Effector memory CD4-positive, alpha-beta T cell (primary cell): ENCODE results near the gene MYH10.

Source experiments
- DNase-seq, 3 donors: peaks; one replicate each; pipeline ENCODE4 v3.0.0-alpha.2; 2020
- H3K27ac ChIP-seq: 2 replicates; pipeline ENCODE4 v1.7.0; 2013; ENCODE audit warnings: mild to moderate bottlenecking, low read length, moderate library complexity; ENCODE audit not compliant: insufficient read depth, poor library complexity, severe bottlenecking
- H3K27me3 ChIP-seq: replicated peaks from 2 replicates; pipeline ENCODE4 v1.7.0; 2013; ENCODE audit warnings: mild to moderate bottlenecking, low read length; ENCODE audit not compliant: insufficient read depth, control insufficient read depth, poor library complexity, severe bottlenecking
- H3K36me3 ChIP-seq: 2 replicates; pipeline ENCODE4 v1.7.0; 2013; ENCODE audit warnings: mild to moderate bottlenecking, low read length, moderate library complexity; ENCODE audit not compliant: control insufficient read depth, insufficient read depth
- H3K4me1 ChIP-seq: 2 replicates; pipeline ENCODE4 v1.7.0; 2013; ENCODE audit warnings: low read length, mild to moderate bottlenecking; ENCODE audit not compliant: control insufficient read depth, insufficient read depth, poor library complexity, severe bottlenecking
- H3K4me3 ChIP-seq: 2 replicates; pipeline ENCODE4 v1.7.0; 2013; ENCODE audit warnings: low read length, low read depth, mild to moderate bottlenecking; ENCODE audit not compliant: insufficient read depth, poor library complexity, severe bottlenecking
- H3K9me3 ChIP-seq: 2 replicates; pipeline ENCODE4 v1.7.0; 2013; ENCODE audit warnings: mild to moderate bottlenecking, low read length, moderate library complexity; ENCODE audit not compliant: control insufficient read depth

MYH10 gene

DNA sequence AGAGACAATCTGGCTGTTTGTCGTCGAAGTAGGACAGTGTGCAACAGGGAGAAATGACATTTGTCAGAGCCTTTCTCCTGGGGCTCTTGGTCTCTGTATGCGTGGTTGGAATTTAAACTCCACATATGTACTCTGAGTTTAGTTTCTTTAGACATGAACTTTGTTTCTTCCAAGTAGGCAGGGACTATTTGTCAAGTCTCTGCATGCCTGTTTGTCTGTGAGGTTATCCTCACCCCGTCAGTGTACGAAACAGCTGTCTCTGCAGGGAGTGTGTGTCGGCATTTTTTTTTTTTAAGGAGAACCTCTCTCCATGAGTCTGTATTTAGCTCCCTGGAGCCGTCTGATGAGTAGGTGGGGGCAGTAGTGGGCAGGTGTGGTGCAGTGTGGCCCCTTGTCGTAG lies 165.2 kb downstream of the MYH10 start:
- H3K36me3 ChIP-seq, result peaks cover 72% of the 10 kb centered on the region
- H3K4me3 ChIP-seq, result no peak overlapping the region
- no peaks in the 10 kb centered on the region for H3K27me3 ChIP-seq
- H3K4me1 ChIP-seq, result no peaks in the 10 kb centered on the region
- H3K9me3 ChIP-seq, result no peaks in the 10 kb centered on the region
- DNase-seq, result no peak
- H3K27ac ChIP-seq, result no peak overlapping the region

DNA sequence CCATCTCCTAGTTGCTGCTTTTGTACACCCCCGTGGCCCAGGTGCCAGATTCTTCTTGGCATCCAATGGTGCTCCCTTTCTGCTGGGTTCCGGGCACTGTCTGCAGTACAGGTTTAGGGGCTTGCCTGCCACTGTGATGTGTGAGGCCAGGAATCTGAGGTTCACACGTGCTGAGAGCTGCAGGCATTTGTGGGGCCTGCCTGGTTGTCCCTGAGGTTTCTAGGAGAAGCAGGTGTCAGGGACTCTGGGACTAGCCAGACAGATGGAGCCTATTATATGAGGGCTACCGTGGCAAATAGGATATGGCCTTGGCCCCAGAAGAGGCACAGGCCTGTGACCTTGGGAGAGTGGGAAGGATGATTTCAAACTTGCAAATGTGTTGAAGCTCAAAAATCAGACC lies 165.6 kb downstream of the MYH10 start:
- Histone ChIP-seq H3K9me3 (no peaks in the 10 kb centered on the region), H3K4me1 (no peaks in the 10 kb centered on the region), H3K4me3 (no peak overlapping the region), H3K36me3 (peaks cover 76% of the 10 kb centered on the region), H3K27me3 (no peaks in the 10 kb centered on the region), H3K27ac (no peak overlapping the region)
- DNase-seq, result no peak

GRCh38 chr17:8463099-8463498 lies 167.4 kb downstream of the MYH10 start:
- Histone ChIP-seq H3K36me3 (peaks cover 82% of the 10 kb centered on the region), H3K4me3 (no peak overlapping the region), H3K4me1 (no peaks in the 10 kb centered on the region), H3K9me3 (no peaks in the 10 kb centered on the region), H3K27ac (no peak overlapping the region), H3K27me3 (no peaks in the 10 kb centered on the region)
- DNase-seq, result no peak

DNA sequence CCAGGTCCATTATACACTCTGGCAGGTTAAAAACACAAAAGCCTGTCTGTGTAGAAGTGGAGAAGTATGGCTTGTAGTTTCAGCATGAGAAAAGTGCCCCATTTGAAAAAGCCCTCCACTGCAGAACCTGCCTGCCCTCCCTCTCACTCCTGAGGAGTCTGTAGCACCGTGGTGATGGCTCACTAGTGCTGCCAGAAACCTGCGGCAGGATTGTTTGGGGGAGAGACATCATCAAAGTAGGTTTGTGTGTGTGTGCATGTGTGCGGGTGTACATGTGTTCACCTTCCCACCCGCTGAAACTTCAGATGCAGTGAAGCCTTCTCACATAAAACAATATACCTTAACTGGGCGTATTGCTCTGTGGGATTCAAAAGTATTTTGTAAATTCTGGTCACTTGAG lies 168.0 kb downstream of the MYH10 start:
- peaks cover 82% of the 10 kb centered on the region for H3K36me3 ChIP-seq
- no peaks in the 10 kb centered on the region for H3K4me1 ChIP-seq
- no peaks in the 10 kb centered on the region for H3K27me3 ChIP-seq
- no peak overlapping the region for H3K27ac ChIP-seq
- H3K9me3 ChIP-seq, result no peaks in the 10 kb centered on the region
- H3K4me3 ChIP-seq, result no peak overlapping the region
- no peak for DNase-seq

- no peak overlapping the region for H3K4me3 ChIP-seq
- H3K4me1 ChIP-seq, result no peaks in the 10 kb centered on the region
- H3K27ac ChIP-seq, result no peak overlapping the region
- peaks cover 77% of the 10 kb centered on the region for H3K36me3 ChIP-seq
- H3K27me3 ChIP-seq, result no peaks in the 10 kb centered on the region
- no peaks in the 10 kb centered on the region for H3K9me3 ChIP-seq
- DNase-seq, result no peak
Observed at GRCh38 chr17:8459831-8460230, 170.7 kb downstream of the MYH10 start.

- H3K27ac ChIP-seq, result no peak overlapping the region
- no peaks in the 10 kb centered on the region for H3K4me1 ChIP-seq
- H3K36me3 ChIP-seq, result peaks cover 81% of the 10 kb centered on the region
- no peak overlapping the region for H3K4me3 ChIP-seq
- DNase-seq, result no peak
- no peaks in the 10 kb centered on the region for H3K9me3 ChIP-seq
- no peaks in the 10 kb centered on the region for H3K27me3 ChIP-seq
Observed at GRCh38 chr17:8459107-8459506, 171.4 kb downstream of the MYH10 start.

GRCh38 chr17:8458128-8458527 lies 172.4 kb downstream of the MYH10 start:
- H3K36me3 ChIP-seq, result peaks cover 77% of the 10 kb centered on the region
- no peaks in the 10 kb centered on the region for H3K9me3 ChIP-seq
- H3K4me1 ChIP-seq, result no peaks in the 10 kb centered on the region
- no peak overlapping the region for H3K27ac ChIP-seq
- no peak for DNase-seq
- H3K27me3 ChIP-seq, result no peaks in the 10 kb centered on the region
- no peak overlapping the region for H3K4me3 ChIP-seq

DNA sequence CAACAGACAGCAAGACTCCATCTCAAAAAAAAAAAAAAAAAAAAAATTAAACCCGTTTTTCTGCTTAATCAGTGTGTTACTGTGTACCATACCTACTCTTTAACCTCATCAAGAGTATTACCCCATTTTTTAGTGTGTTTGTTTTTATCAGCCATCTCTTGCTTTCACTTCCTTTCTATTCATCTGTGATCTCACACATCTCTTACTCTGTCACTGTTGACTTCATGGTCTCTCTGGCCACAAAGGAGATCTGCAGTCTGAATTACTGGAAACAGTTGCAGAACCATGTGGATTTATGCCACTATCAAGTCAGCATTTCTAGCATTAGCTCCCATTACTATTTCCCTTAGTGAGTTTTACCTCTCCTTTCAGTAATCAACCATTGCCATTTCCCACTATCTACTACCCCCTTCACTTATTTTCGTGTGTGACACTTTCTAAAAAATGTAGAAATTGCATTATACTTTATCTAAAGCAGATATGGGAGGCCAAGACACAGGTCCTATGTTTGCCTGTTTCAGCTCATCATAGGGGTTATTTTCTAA lies 174.8 kb downstream of the MYH10 start:
- H3K36me3 ChIP-seq, result peaks cover 69% of the 10 kb centered on the region
- DNase-seq, result no peak

GRCh38 chr17:8453326-8453725 lies 177.2 kb downstream of the MYH10 start:
- H3K9me3 ChIP-seq, result no peaks in the 10 kb centered on the region
- no peak for DNase-seq
- H3K27ac ChIP-seq, result no peak overlapping the region
- no peak overlapping the region for H3K4me3 ChIP-seq
- no peaks in the 10 kb centered on the region for H3K4me1 ChIP-seq
- no peaks in the 10 kb centered on the region for H3K27me3 ChIP-seq
- peaks cover 68% of the 10 kb centered on the region for H3K36me3 ChIP-seq

More for the DNA sequence above, 174.8 kb downstream of the MYH10 start:
- Histone ChIP-seq H3K27me3 (no peaks in the 10 kb centered on the region), H3K4me1 (no peaks in the 10 kb centered on the region), H3K27ac (no peak overlapping the region), H3K9me3 (no peaks in the 10 kb centered on the region), H3K4me3 (no peak overlapping the region)

- no peak for DNase-seq
- Histone ChIP-seq H3K36me3 (peaks cover 62% of the 10 kb centered on the region), H3K4me1 (no peaks in the 10 kb centered on the region), H3K9me3 (no peaks in the 10 kb centered on the region), H3K27ac (no peak overlapping the region), H3K27me3 (no peaks in the 10 kb centered on the region), H3K4me3 (no peak overlapping the region)
Observed at GRCh38 chr17:8451933-8452614, 178.5 kb downstream of the MYH10 start.
